ENCODE results near the gene NPAS3.

NPAS3 gene

DNA sequence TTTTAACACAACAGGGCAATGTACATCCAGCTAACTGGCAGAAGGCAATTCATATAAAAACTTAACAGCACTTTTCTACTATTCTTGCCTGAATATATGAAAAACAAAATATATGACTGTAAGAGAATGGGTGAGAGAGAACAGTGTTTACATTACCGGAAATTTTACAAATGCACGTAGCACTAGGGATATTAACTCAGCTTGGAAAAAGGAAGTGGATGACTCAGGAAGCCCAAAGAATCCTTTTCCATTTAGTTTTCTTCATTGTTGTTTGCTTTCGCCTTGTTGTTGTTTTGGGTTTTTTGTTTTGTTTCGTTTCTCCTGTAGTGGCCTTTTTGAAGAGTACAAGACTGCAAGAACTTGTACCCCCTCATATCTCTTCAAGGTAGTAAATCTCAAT is 716.7 kb downstream of the NPAS3 start:
- DNase-seq, result no peak

DNA sequence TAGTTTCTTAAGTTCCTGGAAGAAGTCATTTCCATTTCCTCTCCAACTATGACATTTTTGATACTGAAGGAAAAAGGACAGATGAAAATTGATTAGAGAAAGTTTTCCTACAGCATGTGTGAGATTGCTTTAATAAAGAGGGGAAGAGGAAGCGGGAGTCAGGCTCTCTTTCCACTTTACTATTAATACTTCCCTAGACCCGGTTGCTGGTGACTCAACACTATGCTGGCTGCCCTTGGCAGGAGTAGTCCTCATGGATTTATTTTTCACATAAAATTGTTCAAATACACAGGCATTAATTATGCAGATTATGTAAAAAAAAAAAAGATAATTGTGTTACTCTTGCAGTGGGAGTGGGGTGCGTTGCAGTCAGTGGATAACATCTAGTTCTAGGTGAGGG is 718.8 kb downstream of the NPAS3 start:
- DNase-seq, result no peak

DNA sequence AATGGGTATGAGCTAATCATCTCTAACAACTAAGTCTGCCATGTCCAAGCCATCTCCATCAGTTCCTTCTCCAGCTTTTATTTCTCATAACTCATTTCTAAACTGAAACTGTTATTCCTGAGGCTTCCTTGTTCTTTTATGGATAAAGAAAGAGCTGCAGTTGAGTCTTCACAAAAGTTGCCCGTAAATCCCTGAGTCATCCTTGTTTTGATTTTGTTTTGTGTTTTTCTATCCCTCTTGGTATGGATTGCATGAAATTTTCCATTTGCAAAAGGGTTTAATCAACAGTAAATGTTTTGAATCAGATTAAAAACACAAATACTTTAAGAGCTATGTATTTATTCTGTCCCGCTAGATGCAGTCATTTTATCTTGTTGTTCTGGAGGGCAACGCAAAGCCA is 721.6 kb downstream of the NPAS3 start:
- no peak for DNase-seq

DNA sequence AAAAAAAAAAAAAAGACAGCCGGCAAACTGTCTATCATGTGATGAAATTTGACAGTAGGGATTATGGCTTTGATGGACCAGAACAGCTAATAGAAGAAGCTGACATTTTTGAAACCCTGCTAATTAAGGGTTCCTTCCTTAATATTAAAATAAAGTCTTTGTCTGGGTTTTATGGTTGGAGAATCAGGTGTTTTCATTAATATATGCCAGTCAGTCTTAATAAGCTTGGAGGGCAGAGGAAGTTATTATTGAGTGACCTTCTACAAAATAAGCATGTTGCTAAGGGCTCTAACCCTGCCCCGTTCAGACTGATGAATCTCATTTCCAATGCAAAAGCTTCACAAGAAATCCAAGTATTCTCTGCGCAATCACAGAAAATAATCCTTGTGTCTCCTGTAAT is 722.4 kb downstream of the NPAS3 start:
- DNase-seq, result no peak

DNA sequence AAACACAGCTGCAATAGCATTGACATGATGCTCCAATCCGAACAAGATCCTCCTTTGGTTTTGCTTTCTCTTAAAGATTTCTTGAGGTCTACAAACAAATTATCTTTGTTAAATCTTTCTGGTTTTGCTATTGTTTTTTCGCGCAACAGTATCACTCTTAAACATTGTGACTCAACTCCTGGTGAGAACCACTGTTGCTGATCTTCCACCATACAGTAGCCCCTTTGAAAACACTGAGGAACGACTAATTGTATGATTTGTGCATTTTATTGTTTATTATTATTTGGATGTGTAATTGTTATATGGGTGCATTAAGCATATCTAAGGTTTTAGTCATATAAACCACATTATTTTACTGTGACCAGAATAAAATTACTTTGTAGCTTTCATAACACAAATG is 729.4 kb downstream of the NPAS3 start:
- no peak for DNase-seq

DNA sequence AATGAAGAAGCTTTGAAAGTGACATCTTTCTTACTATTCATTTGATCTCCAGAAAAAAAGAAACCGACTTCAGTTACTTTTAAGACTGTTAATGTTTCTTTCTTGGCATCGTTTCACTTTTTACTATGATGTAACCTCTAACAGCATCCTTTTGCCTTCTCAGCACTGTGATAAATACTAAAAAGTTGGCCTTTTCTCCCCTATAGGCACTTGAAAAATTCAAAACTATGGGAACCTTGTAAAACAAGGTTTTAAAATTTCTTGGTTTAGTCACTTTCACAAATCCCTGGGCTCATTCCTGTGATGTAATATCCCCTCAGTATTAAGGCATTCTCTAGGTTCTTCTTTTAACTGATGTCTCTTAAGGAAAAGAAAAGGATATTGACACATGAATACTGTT is 730.4 kb downstream of the NPAS3 start:
- DNase-seq, result no peak

DNA sequence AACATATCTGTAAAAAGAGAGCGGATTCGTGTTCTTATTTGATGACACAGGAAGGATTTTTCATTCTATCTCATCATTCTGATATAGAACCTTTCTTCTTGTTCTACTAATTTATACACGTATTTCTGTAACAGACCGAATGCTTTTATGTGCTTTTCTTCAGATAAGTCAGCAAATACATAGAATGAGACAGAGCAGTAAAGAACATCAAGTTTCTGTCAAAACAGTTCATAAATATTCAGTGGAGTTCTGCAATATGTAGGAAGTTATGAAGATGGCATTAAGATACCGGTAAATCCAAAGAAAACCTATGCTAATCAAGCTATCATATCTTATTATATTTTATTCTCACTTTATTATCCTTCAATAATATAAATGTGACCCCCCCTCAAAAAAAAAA is 731.6 kb downstream of the NPAS3 start:
- no peak for DNase-seq

DNA sequence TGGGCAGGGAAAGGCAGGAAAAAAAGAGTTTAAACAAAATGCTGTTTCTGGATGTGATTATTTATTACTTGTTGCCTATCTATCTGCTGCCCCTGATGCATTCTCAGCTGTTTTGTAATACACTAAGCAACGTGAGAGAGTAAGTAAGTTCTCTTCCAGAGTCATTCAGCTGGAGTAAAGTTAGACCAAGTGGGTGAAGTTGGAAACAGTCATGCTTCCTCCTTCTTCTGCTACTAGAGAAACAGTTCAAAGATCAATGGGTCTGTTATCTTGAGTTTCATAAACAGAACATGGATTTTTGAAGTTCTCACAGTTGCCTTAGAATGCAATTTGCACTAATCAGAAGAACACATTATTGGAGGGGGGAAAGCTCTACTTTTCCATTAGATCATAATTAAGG is 732.9 kb downstream of the NPAS3 start:
- DNase-seq, result no peak

DNA sequence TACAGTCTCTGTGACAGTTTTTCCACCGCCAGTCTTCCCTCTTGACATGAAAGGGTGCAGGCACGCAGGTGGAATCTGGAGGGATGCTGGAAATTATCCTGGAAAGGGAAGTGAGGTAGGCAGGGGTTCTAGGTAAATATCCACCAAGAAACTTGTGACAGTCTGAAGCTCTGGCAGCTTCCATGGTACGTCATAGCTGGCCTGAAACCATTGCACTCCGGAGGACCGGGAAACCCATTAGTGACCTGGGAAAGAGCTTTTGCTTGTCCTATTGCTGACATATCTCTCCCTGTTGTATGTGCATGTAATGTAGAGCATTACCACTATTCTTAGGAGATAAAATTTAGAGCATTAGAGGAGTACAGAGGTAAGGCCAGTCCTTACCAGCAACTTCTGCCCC is 736.2 kb downstream of the NPAS3 start:
- no peak for DNase-seq

DNA sequence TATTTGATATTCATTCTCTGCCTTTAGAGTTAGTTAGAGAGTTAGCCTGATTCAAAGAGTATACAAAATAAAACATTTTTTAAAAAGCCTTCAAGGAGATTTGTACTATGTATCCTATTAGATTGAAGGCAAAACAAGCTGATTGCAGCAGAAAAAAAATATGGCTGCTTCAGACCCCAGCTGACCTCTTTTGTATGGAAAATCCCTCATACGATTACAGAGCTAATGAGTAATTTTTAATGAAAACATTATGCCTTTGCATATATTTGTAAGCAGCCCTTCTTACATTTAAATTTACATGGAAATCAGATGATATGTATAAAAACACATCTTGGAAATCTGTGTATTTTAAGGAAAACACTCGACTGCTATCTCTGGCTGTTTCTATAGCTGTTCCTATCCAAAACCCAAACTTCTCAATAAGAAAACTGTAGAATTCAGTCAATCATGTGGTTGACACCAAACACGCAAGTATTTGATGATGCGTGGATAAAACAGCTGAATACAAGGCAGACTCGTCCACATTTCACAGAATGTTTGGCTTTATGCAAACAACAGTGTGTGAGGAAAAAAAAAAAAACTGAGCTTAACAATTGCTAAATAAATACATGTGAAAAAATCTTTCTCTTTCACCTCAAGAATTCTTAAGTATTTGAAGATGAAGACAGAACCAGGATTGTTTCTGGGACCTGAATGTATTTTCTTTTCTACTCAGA is 736.9 kb downstream of the NPAS3 start:
- no peak for DNase-seq

DNA sequence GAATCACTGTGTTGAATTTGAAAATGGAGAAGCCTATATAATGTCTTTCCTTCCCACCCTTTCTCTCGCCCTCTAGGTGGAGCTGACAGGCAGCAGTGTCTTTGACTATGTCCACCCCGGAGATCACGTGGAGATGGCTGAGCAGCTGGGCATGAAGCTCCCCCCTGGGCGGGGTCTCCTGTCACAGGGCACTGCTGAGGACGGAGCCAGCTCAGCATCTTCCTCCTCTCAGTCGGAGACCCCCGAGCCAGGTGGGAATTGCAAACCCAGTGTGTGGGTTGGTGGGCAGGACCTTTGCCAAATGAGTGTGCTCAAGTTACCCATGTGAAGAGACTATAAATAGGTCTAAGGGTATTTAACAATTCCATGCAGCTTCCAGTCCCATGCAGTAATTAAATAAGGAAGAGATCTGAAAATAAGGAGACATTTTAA is 737.5 kb downstream of the NPAS3 start:
- DNase-seq, result no peak

DNA sequence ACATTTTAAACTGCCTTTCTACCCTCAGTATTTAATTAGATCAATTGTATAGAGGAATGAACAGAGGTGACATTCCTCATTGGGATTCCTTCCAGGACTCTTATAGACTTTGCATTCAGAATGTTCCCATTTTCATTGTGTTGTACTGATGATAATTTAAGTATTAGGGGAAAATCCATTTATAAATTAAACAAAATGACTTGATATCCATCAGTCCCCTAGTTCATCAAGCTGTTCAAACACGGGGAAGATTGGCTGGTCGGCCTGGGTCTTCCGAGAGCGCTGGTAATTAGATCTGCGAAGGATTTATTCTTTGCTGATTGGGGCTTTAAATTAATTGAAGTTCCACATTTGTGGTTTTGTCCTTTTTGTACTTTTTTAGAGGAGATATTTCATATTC is 738.2 kb downstream of the NPAS3 start:
- DNase-seq, result no peak

DNA sequence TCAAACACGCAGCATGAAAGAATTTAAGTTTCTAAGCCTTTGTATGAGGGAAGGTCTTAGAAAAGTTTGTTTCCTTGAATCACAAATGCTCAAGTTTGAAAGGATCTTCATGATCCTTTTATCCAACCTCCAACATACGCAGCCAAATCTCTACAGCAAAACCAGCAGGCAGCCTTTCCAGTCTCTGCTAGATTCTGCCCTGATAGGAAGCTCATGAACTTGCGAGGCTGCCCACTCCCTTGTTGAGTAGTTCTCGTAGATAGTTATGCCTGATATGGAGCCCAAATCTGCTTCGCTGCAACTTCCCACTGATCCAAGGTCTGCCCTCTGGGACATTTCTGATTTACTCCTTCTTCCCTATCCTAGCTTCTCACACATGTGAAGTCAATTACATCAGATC is 739.3 kb downstream of the NPAS3 start:
- no peak for DNase-seq

DNA sequence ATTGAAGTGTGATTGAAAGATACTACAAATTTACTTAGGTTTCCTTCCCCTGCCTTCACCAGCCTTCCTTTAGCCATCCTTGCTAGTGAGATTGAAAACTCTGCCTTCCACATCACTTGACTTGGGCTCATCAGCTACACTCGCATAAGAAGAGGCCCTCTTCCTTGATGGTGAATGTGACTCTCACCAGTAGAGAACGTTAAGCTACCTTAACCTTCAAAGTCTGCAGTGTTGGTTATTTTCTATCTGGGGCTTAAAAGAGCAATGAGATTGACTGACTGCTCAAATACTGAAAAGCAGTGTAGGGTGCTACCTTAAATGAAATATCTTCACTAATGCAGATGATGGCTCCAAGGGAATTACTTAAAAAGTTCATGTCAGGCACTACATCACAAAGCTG is 740.3 kb downstream of the NPAS3 start:
- no peak for DNase-seq

DNA sequence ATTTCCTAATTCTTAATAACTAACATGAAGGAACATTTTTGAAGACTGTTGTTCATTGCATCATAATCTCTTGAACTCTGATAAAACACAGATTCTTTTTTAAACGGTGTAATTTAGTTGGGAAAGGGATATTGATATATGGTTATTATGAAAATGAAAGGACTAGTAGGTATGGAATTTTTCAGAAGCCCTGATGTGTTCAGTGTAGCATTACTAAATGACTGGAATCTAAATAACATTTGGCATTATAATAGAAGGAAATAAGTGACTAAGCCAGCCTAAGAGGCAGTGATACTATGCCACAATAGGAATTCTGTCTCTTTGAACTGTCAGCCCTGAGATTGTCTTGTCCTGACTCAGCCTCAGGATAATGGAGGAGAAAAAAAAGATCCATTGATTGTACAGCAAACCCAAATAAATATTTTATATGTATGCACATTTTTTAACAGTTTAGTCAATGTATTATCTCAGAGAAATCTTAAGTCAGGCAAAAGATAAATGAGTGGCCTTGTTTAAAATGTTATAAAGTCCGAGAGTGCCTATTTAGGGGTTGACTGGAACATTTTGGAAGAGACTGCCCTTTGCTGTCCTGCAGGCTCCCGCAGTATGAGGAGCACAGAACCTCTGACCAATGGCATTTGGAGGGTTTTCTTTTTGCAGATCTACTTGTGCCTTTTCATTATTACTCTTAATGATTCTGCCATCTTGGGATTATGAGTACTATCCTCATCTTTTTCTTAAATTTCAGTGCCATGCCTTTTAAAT is 741.0 kb downstream of the NPAS3 start:
- DNase-seq, result no peak

DNA sequence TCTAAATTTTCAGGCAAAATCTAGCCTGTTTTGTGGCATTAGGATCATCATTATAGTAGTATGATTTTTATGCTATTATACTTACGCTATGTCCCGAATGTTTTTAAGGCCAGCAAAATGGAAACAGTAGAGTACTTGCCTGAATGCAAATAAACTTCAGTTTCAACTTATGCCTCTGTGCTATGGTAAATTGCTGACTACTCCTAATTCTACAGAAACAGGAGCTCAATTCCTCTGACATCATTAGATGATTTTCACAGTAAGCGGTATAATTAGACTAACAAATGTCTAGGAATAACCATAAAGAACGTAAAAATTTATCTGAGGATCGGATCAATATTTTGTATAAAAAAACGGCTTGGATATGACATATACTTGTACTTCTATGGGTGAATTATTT is 742.2 kb downstream of the NPAS3 start:
- no peak for DNase-seq

DNA sequence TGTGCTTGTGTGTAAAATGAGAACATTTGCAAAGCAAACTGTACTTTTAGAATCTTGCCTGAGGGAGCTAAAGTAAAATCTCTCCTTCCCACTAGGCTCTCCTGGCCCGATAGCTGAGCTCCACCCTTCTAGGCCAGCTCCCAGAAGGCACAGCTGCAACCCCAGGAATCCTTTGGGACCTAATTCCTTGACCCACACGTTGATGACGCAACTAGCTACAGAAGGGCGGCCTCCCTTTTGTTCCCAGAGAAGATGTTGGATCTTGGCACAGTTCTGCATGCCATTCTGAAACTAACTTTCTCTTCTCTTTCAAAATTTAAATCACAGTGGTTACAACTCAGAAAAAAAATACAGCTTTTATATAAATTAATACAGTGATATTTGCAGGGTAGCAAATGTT is 744.1 kb downstream of the NPAS3 start:
- no peak for DNase-seq

DNA sequence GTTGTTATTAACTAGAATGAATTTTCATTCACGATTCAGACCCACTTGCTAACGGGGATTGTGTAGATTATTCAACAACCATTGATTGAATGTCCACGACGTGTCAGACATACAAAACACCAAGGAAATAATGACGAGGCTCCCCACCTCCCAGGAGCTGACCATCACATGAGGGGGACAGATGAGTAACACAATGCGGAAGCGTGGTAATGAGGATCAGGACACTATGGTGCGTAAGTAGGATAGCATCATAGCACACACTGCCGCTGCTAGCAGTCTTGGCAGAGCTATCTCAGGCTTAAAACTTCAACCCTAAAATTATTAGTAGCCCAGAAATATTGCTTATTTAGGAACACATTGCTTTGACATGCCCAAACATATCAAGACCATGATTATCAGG is 746.3 kb downstream of the NPAS3 start:
- DNase-seq, result no peak

DNA sequence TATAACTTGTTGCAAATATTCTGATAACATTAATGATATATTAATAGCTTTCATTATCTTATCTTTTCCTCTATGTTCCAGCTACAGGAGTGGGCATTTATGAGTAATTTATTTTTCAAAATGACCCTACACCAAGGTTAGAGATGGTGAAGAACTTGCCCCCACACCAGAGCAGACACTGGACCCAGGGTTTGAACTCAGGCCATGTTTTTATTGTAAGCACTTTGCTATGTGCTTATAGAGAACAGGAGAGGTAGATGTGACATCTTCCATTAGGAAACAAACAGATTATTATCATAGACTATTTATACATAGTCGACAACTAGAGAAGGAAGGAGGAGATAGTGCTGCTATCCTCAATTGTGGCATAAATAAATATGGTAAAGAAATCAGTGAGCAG is 747.0 kb downstream of the NPAS3 start:
- no peak for DNase-seq

DNA sequence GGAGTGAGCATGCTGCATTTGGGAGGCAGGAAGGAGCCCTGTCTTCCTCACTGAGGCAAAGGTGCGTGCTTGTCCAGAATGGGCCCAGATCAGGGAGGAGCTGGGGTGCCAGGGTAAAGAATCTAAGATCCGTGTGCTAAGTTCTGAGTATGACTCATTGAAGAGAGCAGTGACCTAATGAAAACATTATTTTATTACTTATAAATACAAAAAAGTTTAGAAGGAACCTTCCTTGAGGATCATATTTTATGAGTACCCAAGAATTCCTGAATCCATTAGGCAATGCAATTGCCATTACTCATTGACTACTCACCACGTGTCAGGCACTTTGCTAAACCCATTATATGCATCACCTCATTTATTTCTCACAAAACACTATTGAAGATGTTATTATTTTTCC is 747.5 kb downstream of the NPAS3 start:
- DNase-seq, result no peak

DNA sequence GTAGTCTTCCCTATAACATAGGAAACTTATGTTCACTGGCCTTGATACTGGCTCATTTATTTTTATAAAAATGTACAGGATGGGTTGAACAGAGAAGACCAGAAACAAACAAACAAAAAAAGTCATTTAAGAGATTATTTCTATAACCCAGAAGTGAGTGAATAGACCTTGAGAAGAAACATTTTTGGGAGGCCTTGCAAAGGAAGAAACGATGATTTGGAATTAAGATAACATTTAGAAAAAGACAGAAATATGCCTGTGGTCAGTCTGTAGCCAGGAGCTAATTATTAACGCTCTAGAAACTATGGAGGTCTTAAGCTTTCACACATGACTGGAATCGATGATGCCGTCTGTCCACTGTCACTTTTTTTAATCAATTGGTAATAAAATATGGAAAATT is 748.2 kb downstream of the NPAS3 start:
- no peak for DNase-seq

DNA sequence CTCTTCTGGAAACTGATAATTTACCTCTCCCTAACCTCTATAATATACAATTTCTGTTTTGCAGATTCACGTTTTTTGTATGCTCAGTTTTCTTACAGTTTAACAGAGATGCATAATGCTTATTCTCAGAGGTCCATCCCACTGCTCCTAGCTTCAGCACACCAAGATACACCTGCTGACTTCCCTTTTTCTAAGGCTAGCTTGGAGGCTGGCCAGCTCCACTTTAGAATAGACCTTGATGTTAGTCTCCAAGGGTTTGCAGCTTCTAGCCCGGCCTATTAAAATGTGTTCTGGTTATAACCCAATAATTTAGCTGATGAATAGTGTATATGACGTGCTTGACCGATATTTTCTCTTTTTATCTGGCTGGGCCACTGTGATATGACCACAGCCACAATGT is 751.0 kb downstream of the NPAS3 start:
- DNase-seq, result no peak

DNA sequence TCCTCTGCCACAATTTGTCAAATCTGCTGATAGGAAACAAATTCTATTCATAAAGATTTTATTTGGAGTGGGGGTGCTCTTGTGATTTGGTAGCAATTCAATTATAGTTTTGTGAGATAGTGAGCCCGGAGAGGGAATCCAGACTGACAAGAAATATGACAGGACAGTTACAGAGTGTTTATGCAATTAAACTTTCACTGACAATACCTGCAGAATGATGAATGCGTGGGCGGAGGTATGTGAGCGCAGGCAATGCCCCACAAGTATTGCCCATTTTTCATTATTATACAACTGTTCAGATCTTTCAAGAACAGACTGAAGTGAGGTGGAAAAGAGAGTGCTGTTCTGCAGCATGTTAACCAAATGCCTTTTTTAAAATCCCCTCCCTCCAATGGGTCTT is 753.2 kb downstream of the NPAS3 start:
- DNase-seq, result no peak

DNA sequence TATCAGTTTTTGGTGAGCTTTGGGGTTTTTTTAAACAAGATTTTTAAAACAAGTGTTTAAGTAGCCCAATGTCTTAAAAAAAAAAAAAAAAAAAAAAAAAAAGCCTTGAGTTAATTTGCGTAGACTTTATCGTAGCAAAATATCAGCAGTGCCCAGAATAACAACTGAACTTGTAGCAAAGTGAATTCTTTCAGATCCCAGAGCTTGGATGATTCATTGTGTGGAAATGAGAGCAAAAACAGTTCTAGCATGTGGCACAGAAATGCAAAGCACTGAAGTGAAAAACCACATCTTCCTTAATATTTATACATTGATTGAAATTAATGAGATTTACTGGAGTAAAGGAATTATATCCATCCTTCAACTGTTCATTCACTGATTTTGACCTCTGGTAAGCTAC is 754.1 kb downstream of the NPAS3 start:
- no peak for DNase-seq

DNA sequence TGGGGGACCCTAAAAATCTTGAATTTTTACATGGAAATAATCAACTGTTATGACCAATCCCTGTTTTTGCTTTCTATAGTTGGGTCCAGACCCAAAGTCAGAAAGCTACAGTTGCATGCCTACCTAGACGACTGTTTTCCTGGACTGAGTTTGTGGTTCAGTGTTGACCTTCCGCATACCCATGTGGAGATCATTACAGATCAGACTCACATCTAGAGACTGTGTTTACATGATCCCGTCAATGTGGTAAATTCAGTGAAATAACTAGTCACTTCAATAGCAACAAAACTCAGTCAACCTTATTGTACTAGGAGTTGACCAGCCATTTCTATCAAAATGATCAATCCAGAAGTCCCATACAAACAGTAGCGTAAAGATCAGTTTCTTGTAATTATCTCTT is 754.6 kb downstream of the NPAS3 start:
- DNase-seq, result no peak
